Heart right ventricle (tissue), 16 donors: ENCODE data around the gene IPO4. TPM values are rescaled to one million over a fixed set of nuclear protein-coding genes. Genes with fewer than 3 reads are reported as not detected.
A peak's percentile ranks its signal among the peaks of the same experiment; 100 is the strongest.

Experiments used
- ATAC-seq, 8 donors: fragments of 200-7000 bp; cut with Tn5 transposase; one replicate each; pipeline ENCODE4 v1.9.1; 2020; ENCODE audit warnings: mild to moderate bottlenecking in 8 of 8, moderate library complexity in 8 of 8, moderate number of reproducible peaks in 1 of 8
- DNase-seq, 2 donors: peaks; one replicate each; pipeline ENCODE4 v3.0.0-alpha.2; 2020
- H3K27ac ChIP-seq, 10 donors: fragments of 200-600 bp; sonication (generic) in 2 of 10; one replicate each; pipeline versions ENCODE4 v1.5.0 to v1.8.0; 2020 to 2022; ENCODE audit warnings: mild to moderate bottlenecking in 3 of 10
- H3K27me3 ChIP-seq, 7 donors: fragments of 200-600 bp; one replicate each; pipeline ENCODE4 v1.8.0; 2021 to 2022; ENCODE audit warnings: mild to moderate bottlenecking in 2 of 7
- H3K36me3 ChIP-seq, 9 donors: fragments of 200-600 bp; sonication (generic) in 1 of 9; one replicate each; pipeline versions ENCODE4 v1.5.0 to v1.8.0; 2020 to 2022; ENCODE audit warnings: mild to moderate bottlenecking in 2 of 9
- H3K4me1 ChIP-seq, 9 donors: fragments of 200-600 bp; sonication (generic) in 1 of 9; one replicate each; pipeline versions ENCODE4 v1.5.0 to v1.8.0; 2020 to 2022; ENCODE audit warnings: mild to moderate bottlenecking in 4 of 9
- H3K4me3 ChIP-seq, 10 donors: fragments of 200-600 bp; sonication (generic) in 2 of 10; one replicate each; pipeline versions ENCODE4 v1.5.0 to v1.8.0; 2020 to 2022; ENCODE audit warnings: mild to moderate bottlenecking in 7 of 10, moderate library complexity in 2 of 10
- H3K9me3 ChIP-seq, 11 donors: fragments of 200-600 bp in 10 of 11; sonication (generic) in 2 of 11; one replicate each; pipeline versions ENCODE4 v1.5.0 to v1.8.0; 2013 to 2022; ENCODE audit warnings: mild to moderate bottlenecking in 2 of 11, control low read depth in 1 of 11, moderate library complexity in 1 of 11
- WGBS, 2 donors: extraction: QIAGEN DNeasy Blood & Tissue Kit; methylation state at CpG; one replicate each; pipeline ENCODE4 v1.1.7; 2013; ENCODE audit warnings: inconsistent platforms in 1 of 2; 5-methylcytosine and 5-hydroxymethylcytosine counted together
- intact Hi-C, 10 donors: fragments of 100-400 bp; cut with DNase I; formaldehyde crosslinking; loops; one replicate each; pipeline versions ENCODE4 v1.11.1 to v1.14.2; 2022
- polyA plus RNA-seq, 2 donors: library from polyadenylated mRNA; stranded (reverse); fragments of 200-250 nt; gene quantifications; one replicate each; pipeline ENCODE4 v1.2.3, GENCODE V29; 2013
- total RNA-seq, 10 donors: library from RNA; stranded (reverse); fragmentation: NEBNext Ultra II Directional in 3 of 10; extraction: Animal tissue kit (Norgen Biotek cat#: 25700) in 3 of 10; gene quantifications; one replicate each; pipeline versions ENCODE4 v1.2.1 to v1.2.4, GENCODE V29; 2021 to 2023
- TF ChIP-seq, protein P1 (sequence below), 9 donors: fragments of 200-600 bp; sonication (generic) in 2 of 9; IDR thresholded peaks; one replicate each; pipeline versions ENCODE4 v1.5.0 to v1.8.0; 2021 to 2022; ENCODE audit warnings: antibody characterized with exemption in 9 of 9, mild to moderate bottlenecking in 5 of 9, moderate library complexity in 1 of 9
- donor health status: Arrhythmogenic right ventricular cardiomyopathy.
- donor health status: ischemic (EF 13 %, LVEDD 7.1; RV severe dilation, severe dysfunction).
- donor health status: healthy with polysubstance abuse.
- donor health status: DM: no; HTN: yes; CAD: no.
- donor health status: DM: no; HTN: no; CAD: no.
- donor health status: ischemic (EF 25% LVEDD 6.9; RV normal size, moderate dysfunction).
- donor health status: ischemic (EF 25% LVEDD 5.7; RV mildly dilated, moderate dysfunction).
- donor health status: healthy.
- donor health status: DM: yes; HTN: yes; CAD: no.
- donor health status: Ischemic cardiomyopathy.
- donor health status: ischemic (EF 35%, LVEDD 5.7; RV mildly dilated, moderate dysfunction).
- donor health status: nonischemic (EF 11% LVEDD 7.7; RV severe dilation, severe dysfunction).
- donor health status: DM: yes; HTN: yes; CAD: no.
- donor health status: PGD.
- donor health status: ischemic (EF 29% LVEDD 5.4; RV normal size, mild dysfunction).
- donor health status: nonischemic (EF 23%, LVEDD 6.1; RV moderate dilation, normal function).

Gene IPO4
- total and polyA plus RNA-seq, 12 donors = 4.4 to 23.8 (median 12.6) TPM

DNA sequence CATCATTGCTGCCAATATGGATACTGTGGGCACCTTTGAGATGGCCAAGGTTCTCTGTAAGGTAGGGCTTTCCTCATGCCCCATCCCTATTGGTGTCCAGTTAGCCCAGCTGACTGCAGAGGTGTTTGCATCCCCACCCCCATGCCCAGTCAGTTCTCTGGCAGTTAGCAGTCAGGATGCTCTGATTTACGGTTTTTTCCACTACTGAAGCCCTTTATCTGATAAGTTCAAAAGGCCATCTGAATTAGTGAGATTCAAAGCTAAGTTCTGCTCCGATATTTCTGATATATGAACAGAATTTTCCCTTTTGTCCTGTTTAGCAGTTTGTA is 44.9 kb upstream of the IPO4 start:
- DNase-seq (no peak), ATAC-seq (no peak)
- H3K4me1 ChIP-seq = peaks cover 18 to 60% (median 40%) of the 10 kb centered on the region in 9 donors
- peaks cover 0 to 45% (median 29%) of the 10 kb centered on the region in 9 donors for H3K36me3 ChIP-seq
- TF ChIP-seq, protein P1, sequence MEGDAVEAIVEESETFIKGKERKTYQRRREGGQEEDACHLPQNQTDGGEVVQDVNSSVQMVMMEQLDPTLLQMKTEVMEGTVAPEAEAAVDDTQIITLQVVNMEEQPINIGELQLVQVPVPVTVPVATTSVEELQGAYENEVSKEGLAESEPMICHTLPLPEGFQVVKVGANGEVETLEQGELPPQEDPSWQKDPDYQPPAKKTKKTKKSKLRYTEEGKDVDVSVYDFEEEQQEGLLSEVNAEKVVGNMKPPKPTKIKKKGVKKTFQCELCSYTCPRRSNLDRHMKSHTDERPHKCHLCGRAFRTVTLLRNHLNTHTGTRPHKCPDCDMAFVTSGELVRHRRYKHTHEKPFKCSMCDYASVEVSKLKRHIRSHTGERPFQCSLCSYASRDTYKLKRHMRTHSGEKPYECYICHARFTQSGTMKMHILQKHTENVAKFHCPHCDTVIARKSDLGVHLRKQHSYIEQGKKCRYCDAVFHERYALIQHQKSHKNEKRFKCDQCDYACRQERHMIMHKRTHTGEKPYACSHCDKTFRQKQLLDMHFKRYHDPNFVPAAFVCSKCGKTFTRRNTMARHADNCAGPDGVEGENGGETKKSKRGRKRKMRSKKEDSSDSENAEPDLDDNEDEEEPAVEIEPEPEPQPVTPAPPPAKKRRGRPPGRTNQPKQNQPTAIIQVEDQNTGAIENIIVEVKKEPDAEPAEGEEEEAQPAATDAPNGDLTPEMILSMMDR (IDR thresholded peaks at IDR 0.05) = no peak
- WGBS, 2 donors = 63 to 73% methylated on average over 2 of the region's 2 CpGs
- peak overlapping the region; percentile 65 to 97 (median 91) for H3K4me3 ChIP-seq
- H3K27ac ChIP-seq = peak overlapping the region in 8 of 10 donors; percentile 89 to 97 (median 90)
- H3K27me3 ChIP-seq = no peaks in the 10 kb centered on the region
- intact Hi-C loops = loop anchor here in 2 of 10 donors (2.0 to 10.0 kb wide), 2 partner anchors 45 to 201 kb away; partner anchors contain the start of gene IPO4 (in 1 of the 2)
- no peaks in the 10 kb centered on the region for H3K9me3 ChIP-seq

- Histone ChIP-seq H3K27me3 (no peaks in the 10 kb centered on the region), H3K9me3 (no peaks in the 10 kb centered on the region), H3K4me1 (peaks cover 18 to 54% (median 34%) of the 10 kb centered on the region in 9 donors), H3K4me3 (peak within 1 kb of the TSS; percentile 65 to 97 (median 91)), H3K27ac (peak within 1 kb of the TSS; percentile 74 to 97 (median 90)), H3K36me3 (peaks cover 0 to 45% (median 23%) of the 10 kb centered on the region in 9 donors)
- ATAC-seq (peak; percentile 44 to 75 (median 68)), DNase-seq (no peak)
- 4% methylated on average over 38 of the region's 38 CpGs for WGBS, 2 donors
- intact Hi-C loops = loop anchor here in 2 of 10 donors (2.0 to 10.0 kb wide), 2 partner anchors 44 to 202 kb away; partner anchors contain the start of gene IPO4 (in 1 of the 2)
- TF ChIP-seq, protein P1 (IDR thresholded peaks at IDR 0.05) = no peak
These were observed 44.3 kb upstream of the IPO4 start, which contains the start of gene GMPR2 for GRCh38 chr14:24232645-24233537. Gene GMPR2 (plus strand): TSS chr14:24232929. CDS start chr14:24233254, 325 bp downstream.

GRCh38 chr14:24232121-24232644 is 43.6 kb upstream of the IPO4 start, which contains the start of gene NEDD8:
Gene NEDD8 (minus strand): TSS chr14:24232367. CDS start chr14:24232267, 100 bp downstream.
- Histone ChIP-seq H3K9me3 (no peaks in the 10 kb centered on the region), H3K4me3 (peak within 1 kb of the TSS; percentile 65 to 97 (median 91)), H3K36me3 (peaks cover 0 to 45% (median 16%) of the 10 kb centered on the region in 9 donors), H3K4me1 (peaks cover 18 to 47% (median 34%) of the 10 kb centered on the region in 9 donors), H3K27ac (peak within 1 kb of the TSS; percentile 74 to 97 (median 90)), H3K27me3 (no peaks in the 10 kb centered on the region)
- peak; percentile 89 to 96 (median 91) for ATAC-seq
- intact Hi-C loops = loop anchor here in 2 of 10 donors (2.0 to 10.0 kb wide), 2 partner anchors 43 to 203 kb away; partner anchors contain the start of gene IPO4 (in 1 of the 2)
- 0% methylated on average over 30 of the region's 30 CpGs for WGBS, 2 donors
- TF ChIP-seq, protein P1 (IDR thresholded peaks at IDR 0.05) = no peak
- peak; percentile 90 to 94 for DNase-seq
